PFSK-1 (cell line): ENCODE data around the gene GPRC5C.

Source experiments
- FOXP2 ChIP-seq: optimal IDR thresholded peaks from 2 replicates; pipeline ENCODE3; 2011; ENCODE audit warnings: borderline replicate concordance, control low read depth, inconsistent platforms; ENCODE audit not compliant: insufficient read depth; ENCODE audit errors: extremely low read length, extremely low read depth
- POLR2AphosphoS5 ChIP-seq: IDR thresholded peaks from 2 replicates; pipeline ENCODE4 v1.6.1; 2012; ENCODE audit warnings: low read depth, mild to moderate bottlenecking, control low read depth, low read length, moderate library complexity
- SIN3A ChIP-seq: IDR thresholded peaks from 2 replicates; pipeline ENCODE4 v1.6.1; 2012; ENCODE audit warnings: mild to moderate bottlenecking, low read length, moderate library complexity, borderline replicate concordance; ENCODE audit not compliant: insufficient read depth
- TAF1 ChIP-seq: IDR thresholded peaks from 2 replicates; pipeline ENCODE4 v1.6.1; 2012; ENCODE audit warnings: low read length, control low read depth, borderline replicate concordance; ENCODE audit not compliant: insufficient read depth
- TF ChIP-seq, protein P1 (sequence below), 2 experiments: IDR thresholded peaks; 2 replicates each; pipeline versions ENCODE4 v1.6.1 to v1.8.0; 2011 to 2012; ENCODE audit warnings: low read depth in 2 of 2, low read length in 2 of 2, control low read depth in 1 of 2, inconsistent platforms in 1 of 2, mild to moderate bottlenecking in 1 of 2, moderate library complexity in 1 of 2; ENCODE audit not compliant: insufficient read depth in 1 of 2

Gene GPRC5C

DNA sequence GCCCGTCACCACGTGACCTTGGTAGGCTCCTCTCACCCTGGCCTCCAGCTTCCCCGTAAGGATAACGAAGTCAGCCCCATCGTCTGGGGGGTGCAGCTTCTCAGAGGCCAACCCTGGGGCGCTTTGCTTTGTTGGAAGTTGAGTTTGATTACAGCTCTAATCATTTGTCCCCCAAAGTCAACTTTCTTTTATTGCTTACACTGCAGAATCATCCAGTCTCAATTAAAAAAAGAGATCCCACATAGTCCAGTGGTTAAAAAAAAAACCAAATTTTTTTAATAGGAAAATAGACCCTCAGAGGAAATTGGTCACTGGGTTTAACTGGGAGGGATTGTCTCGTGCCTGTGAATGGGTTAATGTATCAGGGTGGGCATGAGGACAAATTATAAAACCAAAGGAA lies 7.8 kb upstream of the GPRC5C start:
- TF ChIP-seq TAF1 (no peak), SIN3A (no peak), POLR2AphosphoS5 (no peak), FOXP2 (no peak)
- TF ChIP-seq, protein P1, sequence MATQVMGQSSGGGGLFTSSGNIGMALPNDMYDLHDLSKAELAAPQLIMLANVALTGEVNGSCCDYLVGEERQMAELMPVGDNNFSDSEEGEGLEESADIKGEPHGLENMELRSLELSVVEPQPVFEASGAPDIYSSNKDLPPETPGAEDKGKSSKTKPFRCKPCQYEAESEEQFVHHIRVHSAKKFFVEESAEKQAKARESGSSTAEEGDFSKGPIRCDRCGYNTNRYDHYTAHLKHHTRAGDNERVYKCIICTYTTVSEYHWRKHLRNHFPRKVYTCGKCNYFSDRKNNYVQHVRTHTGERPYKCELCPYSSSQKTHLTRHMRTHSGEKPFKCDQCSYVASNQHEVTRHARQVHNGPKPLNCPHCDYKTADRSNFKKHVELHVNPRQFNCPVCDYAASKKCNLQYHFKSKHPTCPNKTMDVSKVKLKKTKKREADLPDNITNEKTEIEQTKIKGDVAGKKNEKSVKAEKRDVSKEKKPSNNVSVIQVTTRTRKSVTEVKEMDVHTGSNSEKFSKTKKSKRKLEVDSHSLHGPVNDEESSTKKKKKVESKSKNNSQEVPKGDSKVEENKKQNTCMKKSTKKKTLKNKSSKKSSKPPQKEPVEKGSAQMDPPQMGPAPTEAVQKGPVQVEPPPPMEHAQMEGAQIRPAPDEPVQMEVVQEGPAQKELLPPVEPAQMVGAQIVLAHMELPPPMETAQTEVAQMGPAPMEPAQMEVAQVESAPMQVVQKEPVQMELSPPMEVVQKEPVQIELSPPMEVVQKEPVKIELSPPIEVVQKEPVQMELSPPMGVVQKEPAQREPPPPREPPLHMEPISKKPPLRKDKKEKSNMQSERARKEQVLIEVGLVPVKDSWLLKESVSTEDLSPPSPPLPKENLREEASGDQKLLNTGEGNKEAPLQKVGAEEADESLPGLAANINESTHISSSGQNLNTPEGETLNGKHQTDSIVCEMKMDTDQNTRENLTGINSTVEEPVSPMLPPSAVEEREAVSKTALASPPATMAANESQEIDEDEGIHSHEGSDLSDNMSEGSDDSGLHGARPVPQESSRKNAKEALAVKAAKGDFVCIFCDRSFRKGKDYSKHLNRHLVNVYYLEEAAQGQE (IDR thresholded peaks at IDR 0.05; ENCODE audit: insufficient read depth in 1 of 2, low read depth in 2 of 2, low read length in 2 of 2), result no peak

DNA sequence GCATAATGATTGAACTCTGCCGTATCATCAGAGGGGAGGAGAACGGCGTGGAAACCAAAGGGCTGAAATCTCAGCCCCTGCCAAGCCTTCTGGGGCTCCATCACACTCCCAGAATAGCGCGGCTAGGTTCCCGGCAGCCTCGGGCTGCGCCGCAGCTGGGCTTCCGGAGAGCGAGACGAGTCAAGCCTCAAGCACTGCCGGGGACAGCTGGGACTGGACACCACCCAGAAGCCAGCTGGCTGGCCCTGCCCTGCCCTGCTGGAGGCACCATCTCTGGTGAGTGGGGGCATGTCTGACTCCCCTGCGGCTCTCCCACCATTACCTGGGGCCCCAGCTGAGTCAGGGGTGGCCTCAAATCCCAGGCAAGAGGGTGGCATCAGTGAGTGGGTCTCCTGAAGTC lies 7.2 kb upstream of the GPRC5C start:
- TF ChIP-seq POLR2AphosphoS5 (no peak), FOXP2 (no peak), SIN3A (no peak), TAF1 (no peak)
- TF ChIP-seq, protein P1 (IDR thresholded peaks at IDR 0.05; ENCODE audit: insufficient read depth in 1 of 2, low read depth in 2 of 2, low read length in 2 of 2), result no peak

DNA sequence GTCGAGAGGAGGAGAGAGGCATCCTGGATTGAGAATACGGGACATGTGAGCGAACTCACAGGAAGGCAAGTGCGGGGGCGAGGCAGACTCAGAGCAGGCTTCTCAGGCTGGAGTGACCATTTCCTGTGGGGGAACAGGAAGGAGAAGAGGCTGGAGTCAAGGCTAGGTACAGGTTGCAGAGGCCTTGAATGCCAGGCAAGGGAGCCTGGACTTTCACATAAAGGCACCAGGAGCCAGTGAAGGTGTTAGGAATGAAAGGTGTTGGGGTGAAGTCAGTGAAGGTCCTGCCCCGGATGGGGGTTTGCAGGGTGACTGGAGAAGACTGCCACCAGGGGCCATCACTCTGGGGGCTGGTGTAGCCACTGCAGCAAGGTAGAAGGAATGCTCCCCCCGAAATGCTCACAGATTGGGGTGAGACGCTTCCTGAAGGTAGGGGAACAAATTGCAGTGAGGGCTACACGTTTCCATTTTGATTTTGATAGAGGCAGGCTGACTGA lies 5.3 kb upstream of the GPRC5C start:
- no peak for TF ChIP-seq SIN3A
- TF ChIP-seq TAF1, result no peak
- TF ChIP-seq FOXP2, result no peak
- no peak for TF ChIP-seq POLR2AphosphoS5
- TF ChIP-seq, protein P1 (IDR thresholded peaks at IDR 0.05; ENCODE audit: insufficient read depth in 1 of 2, low read depth in 2 of 2, low read length in 2 of 2), result no peak

DNA sequence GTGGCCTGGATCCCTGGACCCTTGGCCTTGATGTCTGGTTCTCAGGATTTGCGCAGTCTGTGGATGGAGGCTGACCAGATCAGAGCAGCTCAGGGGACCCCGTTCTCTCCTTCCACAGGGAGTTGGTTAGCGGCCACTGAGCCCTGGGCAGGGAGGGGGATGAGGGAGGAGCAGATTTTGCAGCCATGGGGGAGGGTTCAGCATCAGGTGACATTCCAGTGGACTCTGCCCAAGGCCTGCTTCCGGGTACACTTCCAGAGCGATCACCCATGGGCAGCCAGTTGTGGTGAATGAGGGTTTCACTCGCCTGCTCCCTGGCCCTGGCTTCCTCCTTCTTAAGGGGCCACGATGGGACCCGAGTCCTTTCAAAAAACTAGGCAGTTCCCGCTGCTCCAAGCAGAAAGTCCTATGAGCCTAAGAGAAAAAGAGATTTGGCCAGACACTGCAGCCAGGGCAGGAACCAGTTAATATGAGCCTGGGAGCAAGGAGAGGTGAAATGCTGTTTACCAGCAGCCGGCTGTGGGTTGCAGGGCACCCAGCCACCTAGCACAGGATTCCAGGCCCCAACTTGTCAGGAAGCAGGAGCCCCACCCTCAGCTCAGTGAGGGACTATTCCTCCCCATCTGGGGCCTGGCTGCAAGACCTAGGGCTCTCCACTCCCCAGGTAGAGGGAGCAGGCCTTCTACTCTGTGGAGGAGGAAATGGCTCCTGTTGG lies 4.7 kb upstream of the GPRC5C start:
- no peak for TF ChIP-seq POLR2AphosphoS5
- no peak for TF ChIP-seq TAF1
- no peak for TF ChIP-seq FOXP2
- no peak for TF ChIP-seq SIN3A
- TF ChIP-seq, protein P1 (IDR thresholded peaks at IDR 0.05; ENCODE audit: insufficient read depth in 1 of 2, low read depth in 2 of 2, low read length in 2 of 2), result no peak

DNA sequence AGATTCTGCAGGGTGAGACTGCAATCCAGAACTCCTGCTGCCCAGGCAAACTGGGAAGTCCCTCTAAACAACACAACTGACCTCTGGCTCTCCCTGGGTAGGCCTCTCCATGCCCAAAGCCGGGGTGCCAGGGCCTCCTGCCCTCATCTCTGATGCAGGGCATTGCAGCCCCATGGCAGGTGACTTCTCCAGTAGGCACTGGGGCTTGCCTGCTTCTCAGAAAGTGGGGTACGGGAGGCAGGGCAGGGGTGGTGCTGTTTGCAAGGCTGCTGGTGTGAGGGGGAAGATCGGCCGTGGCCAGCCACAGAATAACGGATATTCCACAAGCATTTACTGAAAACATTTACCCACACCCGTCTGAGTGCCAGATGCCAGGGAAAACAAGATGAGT lies 4.1 kb upstream of the GPRC5C start:
- TF ChIP-seq TAF1, result no peak
- no peak for TF ChIP-seq POLR2AphosphoS5
- TF ChIP-seq, protein P1 (IDR thresholded peaks at IDR 0.05; ENCODE audit: insufficient read depth in 1 of 2, low read depth in 2 of 2, low read length in 2 of 2), result no peak
- TF ChIP-seq FOXP2, result no peak
- no peak for TF ChIP-seq SIN3A
